Keratinocyte (primary cell): ENCODE measurements around the gene XPO4. TPM values are rescaled to one million over a fixed set of nuclear protein-coding genes. Genes with fewer than 3 reads are reported as not detected.

Source experiments
- DNase-seq: peaks from one replicate; pipeline ENCODE4 v3.0.0-alpha.2; 2011; ENCODE audit warnings: low read depth, missing footprints, low spot score
- FAIRE-seq: peaks from 2 replicates; lab custom pipeline; 2011; peaks lifted over from hg19 to GRCh38; lab: Jason Lieb, UNC
- H2AFZ ChIP-seq: 2 replicates; pipeline ENCODE4 v1.6.0; 2012; ENCODE audit warnings: low read length, control low read depth, inconsistent platforms; ENCODE audit not compliant: control insufficient read depth
- H3K27ac ChIP-seq: 2 replicates; pipeline ENCODE4 v1.5.1; 2011; ENCODE audit warnings: low read length; ENCODE audit not compliant: control insufficient read depth, insufficient read depth
- H3K27me3 ChIP-seq: 3 replicates; pipeline ENCODE4 v1.6.0; 2011; ENCODE audit warnings: low read length; ENCODE audit not compliant: control insufficient read depth, insufficient read depth; ENCODE audit errors: extremely low read depth
- H3K36me3 ChIP-seq, 2 experiments: 2 replicates in 1 of 2; 3 replicates in 1 of 2; pipeline ENCODE4 v1.5.1; 2011; ENCODE audit warnings: low read length in 2 of 2, mild to moderate bottlenecking in 1 of 2; ENCODE audit not compliant: control insufficient read depth in 2 of 2, insufficient read depth in 2 of 2; ENCODE audit errors: extremely low read depth in 1 of 2
- H3K4me1 ChIP-seq: 3 replicates; pipeline ENCODE4 v1.5.1; 2011; ENCODE audit warnings: low read length; ENCODE audit not compliant: control insufficient read depth, insufficient read depth; ENCODE audit errors: extremely low read depth
- H3K4me2 ChIP-seq: 3 replicates; pipeline ENCODE4 v1.6.0; 2011; ENCODE audit warnings: low read depth, low read length; ENCODE audit not compliant: control insufficient read depth, insufficient read depth; ENCODE audit errors: extremely low read depth
- H3K4me3 ChIP-seq, 3 experiments: fragments of 200-600 bp in 1 of 3; sonication (generic) in 1 of 3; 2 replicates in 2 of 3; 3 replicates in 1 of 3; pipeline ENCODE4 v1.5.1; 2011 to 2016; ENCODE audit warnings: low read length in 3 of 3, mild to moderate bottlenecking in 3 of 3, control low read depth in 2 of 3, inconsistent platforms in 1 of 3, low read depth in 1 of 3, mixed read lengths in 1 of 3, mixed run types in 1 of 3, moderate library complexity in 1 of 3; ENCODE audit not compliant: control insufficient read depth in 2 of 3, insufficient read depth in 2 of 3; ENCODE audit errors: extremely low read depth in 1 of 3
- H3K79me2 ChIP-seq: 2 replicates; pipeline ENCODE4 v1.6.0; 2012; ENCODE audit warnings: low read length; ENCODE audit not compliant: control insufficient read depth, insufficient read depth
- H3K9ac ChIP-seq: 3 replicates; pipeline ENCODE4 v1.6.0; 2011; ENCODE audit warnings: low read length; ENCODE audit not compliant: control insufficient read depth, insufficient read depth; ENCODE audit errors: extremely low read depth
- H3K9me1 ChIP-seq: 3 replicates; pipeline ENCODE4 v1.6.0; 2011; ENCODE audit warnings: low read length; ENCODE audit not compliant: control insufficient read depth, insufficient read depth; ENCODE audit errors: extremely low read depth
- H3K9me3 ChIP-seq: 2 replicates; pipeline ENCODE4 v1.5.1; 2012; ENCODE audit warnings: low read depth, low read length; ENCODE audit not compliant: control insufficient read depth
- H4K20me1 ChIP-seq: 3 replicates; pipeline ENCODE4 v1.6.0; 2011; ENCODE audit warnings: low read length; ENCODE audit not compliant: control insufficient read depth, insufficient read depth; ENCODE audit errors: extremely low read depth
- CTCF ChIP-seq, 3 experiments: IDR thresholded peaks in 1 of 3; conservative IDR thresholded peaks in 1 of 3; optimal IDR thresholded peaks in 1 of 3; 2 replicates in 2 of 3; 3 replicates in 1 of 3; pipeline versions ENCODE3 to v1.5.1; 2011; ENCODE audit warnings: low read length in 3 of 3, mild to moderate bottlenecking in 3 of 3, moderate library complexity in 2 of 3, control low read depth in 1 of 3, inconsistent platforms in 1 of 3; ENCODE audit not compliant: insufficient read depth in 2 of 3; ENCODE audit errors: extremely low read depth in 1 of 3
- EZH2 ChIP-seq: IDR thresholded peaks from one replicate; pipeline ENCODE4 v1.6.1; 2012; ENCODE audit warnings: inconsistent platforms, mild to moderate bottlenecking, low read length, moderate library complexity
- dilution Hi-C: fragments of 300-500 bp; cut with MboI; formaldehyde crosslinking; loops from one replicate; pipeline ENCODE4 v1.7.0; 2020; ENCODE audit warnings: low sequenced_read_pairs; ENCODE audit not compliant: extremely low pct_ligation_motif_present
- polyA plus RNA-seq, 5 experiments: library from polyadenylated mRNA; depleted of rRNA in 3 of 5; stranded (reverse) in 3 of 5; stranded (forward) in 1 of 5; unstranded in 1 of 5; fragments of >200 nt; gene quantifications; 1 replicate in 1 of 5; 2 replicates in 3 of 5; 3 replicates in 1 of 5; pipeline versions ENCODE4 v1.2.1 to v1.2.3, GENCODE V29; 2011 to 2012; ENCODE audit warnings: missing spikeins in 2 of 5, low read depth in 1 of 5, low replicate concordance in 1 of 5

XPO4 gene
- polyA plus RNA-seq, 1 donor (not counting 4 experiments of a cell fraction or from before 2014, with no cell fraction given): 16.5 TPM

DNA sequence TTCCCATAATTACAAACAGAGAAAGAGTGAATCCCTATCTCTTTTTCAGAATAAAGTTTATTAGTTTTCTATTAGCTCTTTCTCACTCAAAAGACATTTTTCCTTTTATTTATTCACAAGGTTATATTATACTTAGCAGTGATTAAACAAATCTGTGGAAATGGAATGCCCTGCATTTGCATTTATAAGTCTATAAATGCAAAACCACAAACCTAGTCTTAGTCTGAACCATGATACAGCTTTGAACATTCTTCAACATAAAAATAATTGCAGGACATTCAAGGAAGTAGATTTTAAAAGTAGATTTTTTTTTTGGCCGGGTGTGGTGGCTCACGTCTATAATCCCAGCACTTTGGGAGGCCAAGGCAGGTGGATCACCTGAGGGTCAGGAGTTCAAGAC is 8.3 kb downstream of the XPO4 start:
- no peak for FAIRE-seq
- Histone ChIP-seq H3K36me3 (no peaks in the 10 kb centered on the region), H4K20me1 (no peaks in the 10 kb centered on the region)

DNA sequence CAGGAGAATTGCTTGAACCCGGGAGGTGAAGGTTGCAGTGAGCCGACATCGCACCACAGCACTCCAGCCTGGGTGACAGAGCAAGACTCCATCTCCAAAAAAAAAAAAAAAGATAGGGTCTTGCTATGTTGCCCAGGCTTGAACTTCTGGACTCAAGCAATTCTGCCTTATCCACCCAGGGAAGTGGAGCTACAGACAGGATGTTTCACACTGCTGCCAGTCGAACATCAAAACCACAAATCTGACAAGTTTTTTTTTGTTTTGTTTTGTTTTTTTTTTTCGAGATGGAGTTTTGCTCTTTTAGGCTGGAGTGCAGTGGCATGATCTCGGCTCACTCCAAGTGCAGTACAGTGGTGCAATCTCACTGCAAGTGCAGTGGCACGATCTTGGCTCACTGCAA is 10.8 kb downstream of the XPO4 start:
- H3K9ac ChIP-seq: no peak overlapping the region
- no peak for FAIRE-seq
- H4K20me1 ChIP-seq: no peaks in the 10 kb centered on the region
- H3K27me3 ChIP-seq: no peaks in the 10 kb centered on the region
- no peaks in the 10 kb centered on the region for H3K4me1 ChIP-seq
- H3K4me2 ChIP-seq: no peak overlapping the region
- H3K4me3 ChIP-seq: no peak overlapping the region
- TF ChIP-seq EZH2 (no peak), CTCF (optimal IDR thresholded peaks at IDR 0.05 in 1 of 3, IDR thresholded peaks at IDR 0.05 in 1 of 3, conservative IDR thresholded peaks at IDR 0.05 in 1 of 3; ENCODE audit: extremely low read depth in 1 of 3, insufficient read depth in 2 of 3, low read length in 3 of 3) (no peak)
- H3K79me2 ChIP-seq: peaks cover 96% of the 10 kb centered on the region
- H2AFZ ChIP-seq: no peak overlapping the region
- H3K9me1 ChIP-seq: no peaks in the 10 kb centered on the region
- H3K9me3 ChIP-seq: no peaks in the 10 kb centered on the region
- dilution Hi-C loops: no loop called here
- no peak for DNase-seq
- H3K36me3 ChIP-seq: no peaks in the 10 kb centered on the region
- H3K27ac ChIP-seq: no peak overlapping the region

More for the DNA sequence above, 8.3 kb downstream of the XPO4 start:
- Histone ChIP-seq H3K9ac (no peak overlapping the region), H3K9me3 (no peaks in the 10 kb centered on the region), H2AFZ (no peak overlapping the region), H3K4me2 (no peak overlapping the region), H3K4me1 (no peaks in the 10 kb centered on the region), H3K4me3 (no peak overlapping the region), H3K9me1 (no peaks in the 10 kb centered on the region), H3K27ac (no peak overlapping the region), H3K79me2 (peaks cover 97% of the 10 kb centered on the region), H3K27me3 (no peaks in the 10 kb centered on the region)
- TF ChIP-seq CTCF (optimal IDR thresholded peaks at IDR 0.05 in 1 of 3, IDR thresholded peaks at IDR 0.05 in 1 of 3, conservative IDR thresholded peaks at IDR 0.05 in 1 of 3; ENCODE audit: extremely low read depth in 1 of 3, insufficient read depth in 2 of 3, low read length in 3 of 3) (no peak), EZH2 (no peak)
- dilution Hi-C loops: no loop called here
- no peak for DNase-seq
